ENCODE measurements around the gene TMEM94.
"Not testable (repeated sequence)": the region's sequence is repeated elsewhere in the genome, so short reads cannot be mapped to it uniquely, and the experiment has no call there.

TMEM94 gene

GRCh38 chr17:75428543-75429469, 27.6 kb upstream of the TMEM94 start:
- H3K9ac ChIP-seq (ENCODE audit: low read length), result no peak overlapping the region
- H3K27me3 ChIP-seq (ENCODE audit: control insufficient read depth, insufficient read depth, low read length), result no peaks in the 10 kb centered on the region
- H3K4me1 ChIP-seq (ENCODE audit: control insufficient read depth, insufficient read depth, low read length), result peaks cover 8% of the 10 kb centered on the region; the same call in 1 of the 2 replicates
- H3K4me3 ChIP-seq (ENCODE audit: low read depth, low read length), result no peak overlapping the region
- H3K27ac ChIP-seq (ENCODE audit: low read depth, low read length), result no peak overlapping the region
- no peaks in the 10 kb centered on the region for H3K36me3 ChIP-seq (ENCODE audit: control insufficient read depth, insufficient read depth, low read length)
- no peaks in the 10 kb centered on the region for H3K9me3 ChIP-seq (ENCODE audit: control insufficient read depth, insufficient read depth, low read depth, low read length)

- Histone ChIP-seq H3K9ac (ENCODE audit: low read length) (no peak overlapping the region), H3K36me3 (ENCODE audit: control insufficient read depth, insufficient read depth, low read length) (no peaks in the 10 kb centered on the region), H3K4me3 (ENCODE audit: low read depth, low read length) (no peak overlapping the region), H3K4me1 (ENCODE audit: control insufficient read depth, insufficient read depth, low read length) (peaks cover 8% of the 10 kb centered on the region; the same call in 1 of the 2 replicates), H3K27ac (ENCODE audit: low read depth, low read length) (peak overlapping the region; percentile 12; the same call in 1 of the 2 replicates), H3K9me3 (ENCODE audit: control insufficient read depth, insufficient read depth, low read depth, low read length) (no peaks in the 10 kb centered on the region), H3K27me3 (ENCODE audit: control insufficient read depth, insufficient read depth, low read length) (no peaks in the 10 kb centered on the region)
Measured at GRCh38 chr17:75430159-75430974, 26.1 kb upstream of the TMEM94 start.

GRCh38 chr17:75433218-75433783, 23.1 kb upstream of the TMEM94 start:
- Histone ChIP-seq H3K9me3 (ENCODE audit: control insufficient read depth, insufficient read depth, low read depth, low read length) (no peaks in the 10 kb centered on the region), H3K4me3 (ENCODE audit: low read depth, low read length) (no peak overlapping the region), H3K36me3 (ENCODE audit: control insufficient read depth, insufficient read depth, low read length) (no peaks in the 10 kb centered on the region), H3K27me3 (ENCODE audit: control insufficient read depth, insufficient read depth, low read length) (no peaks in the 10 kb centered on the region), H3K27ac (ENCODE audit: low read depth, low read length) (no peak overlapping the region), H3K4me1 (ENCODE audit: control insufficient read depth, insufficient read depth, low read length) (peaks cover 8% of the 10 kb centered on the region; the same call in 1 of the 2 replicates), H3K9ac (ENCODE audit: low read length) (no peak overlapping the region)

- H3K27me3 ChIP-seq (ENCODE audit: control insufficient read depth, insufficient read depth, low read length); H3K4me1 ChIP-seq (ENCODE audit: control insufficient read depth, insufficient read depth, low read length); H3K9me3 ChIP-seq (ENCODE audit: control insufficient read depth, insufficient read depth, low read depth, low read length): not testable (repeated sequence)
Measured at GRCh38 chr17:75434433-75434832, 22.0 kb upstream of the TMEM94 start.

GRCh38 chr17:75437404-75437803, 19.0 kb upstream of the TMEM94 start:
- H3K4me1 ChIP-seq (ENCODE audit: control insufficient read depth, insufficient read depth, low read length); H3K9me3 ChIP-seq (ENCODE audit: control insufficient read depth, insufficient read depth, low read depth, low read length): not testable (repeated sequence)

More at GRCh38 chr17:75434433-75434832, 22.0 kb upstream of the TMEM94 start:
- not testable (repeated sequence) for H3K36me3 ChIP-seq (ENCODE audit: control insufficient read depth, insufficient read depth, low read length); H3K9ac ChIP-seq (ENCODE audit: low read length); H3K27ac ChIP-seq (ENCODE audit: low read depth, low read length); H3K4me3 ChIP-seq (ENCODE audit: low read depth, low read length)

GRCh38 chr17:75439287-75439686, 17.1 kb upstream of the TMEM94 start:
- H3K9me3 ChIP-seq (ENCODE audit: control insufficient read depth, insufficient read depth, low read depth, low read length), result no peaks in the 10 kb centered on the region
- H3K36me3 ChIP-seq (ENCODE audit: control insufficient read depth, insufficient read depth, low read length), result no peaks in the 10 kb centered on the region
- H3K27me3 ChIP-seq (ENCODE audit: control insufficient read depth, insufficient read depth, low read length), result no peaks in the 10 kb centered on the region
- H3K4me3 ChIP-seq (ENCODE audit: low read depth, low read length), result no peak overlapping the region
- no peak overlapping the region for H3K9ac ChIP-seq (ENCODE audit: low read length)
- no peak overlapping the region for H3K27ac ChIP-seq (ENCODE audit: low read depth, low read length)
- no peaks in the 10 kb centered on the region for H3K4me1 ChIP-seq (ENCODE audit: control insufficient read depth, insufficient read depth, low read length)

More at GRCh38 chr17:75437404-75437803, 19.0 kb upstream of the TMEM94 start:
- not testable (repeated sequence) for H3K36me3 ChIP-seq (ENCODE audit: control insufficient read depth, insufficient read depth, low read length); H3K4me3 ChIP-seq (ENCODE audit: low read depth, low read length); H3K27me3 ChIP-seq (ENCODE audit: control insufficient read depth, insufficient read depth, low read length); H3K27ac ChIP-seq (ENCODE audit: low read depth, low read length); H3K9ac ChIP-seq (ENCODE audit: low read length)

GRCh38 chr17:75440738-75441448, 15.5 kb upstream of the TMEM94 start:
- H3K9me3 ChIP-seq (ENCODE audit: control insufficient read depth, insufficient read depth, low read depth, low read length), result no peaks in the 10 kb centered on the region
- H3K27ac ChIP-seq (ENCODE audit: low read depth, low read length), result no peak overlapping the region
- no peaks in the 10 kb centered on the region for H3K27me3 ChIP-seq (ENCODE audit: control insufficient read depth, insufficient read depth, low read length)
- no peak overlapping the region for H3K4me3 ChIP-seq (ENCODE audit: low read depth, low read length)
- H3K4me1 ChIP-seq (ENCODE audit: control insufficient read depth, insufficient read depth, low read length), result no peaks in the 10 kb centered on the region
- no peaks in the 10 kb centered on the region for H3K36me3 ChIP-seq (ENCODE audit: control insufficient read depth, insufficient read depth, low read length)
- H3K9ac ChIP-seq (ENCODE audit: low read length), result no peak overlapping the region

- no peak overlapping the region for H3K27ac ChIP-seq (ENCODE audit: low read depth, low read length)
- no peaks in the 10 kb centered on the region for H3K4me1 ChIP-seq (ENCODE audit: control insufficient read depth, insufficient read depth, low read length)
- H3K36me3 ChIP-seq (ENCODE audit: control insufficient read depth, insufficient read depth, low read length), result no peaks in the 10 kb centered on the region
- H3K9me3 ChIP-seq (ENCODE audit: control insufficient read depth, insufficient read depth, low read depth, low read length), result no peaks in the 10 kb centered on the region
- no peaks in the 10 kb centered on the region for H3K27me3 ChIP-seq (ENCODE audit: control insufficient read depth, insufficient read depth, low read length)
- no peak overlapping the region for H3K4me3 ChIP-seq (ENCODE audit: low read depth, low read length)
- no peak overlapping the region for H3K9ac ChIP-seq (ENCODE audit: low read length)
Measured at GRCh38 chr17:75442168-75443103, 14.0 kb upstream of the TMEM94 start.

GRCh38 chr17:75445296-75445695, 11.1 kb upstream of the TMEM94 start:
- Histone ChIP-seq H3K27ac (ENCODE audit: low read depth, low read length) (no peak overlapping the region), H3K36me3 (ENCODE audit: control insufficient read depth, insufficient read depth, low read length) (no peaks in the 10 kb centered on the region), H3K9ac (ENCODE audit: low read length) (no peak overlapping the region), H3K27me3 (ENCODE audit: control insufficient read depth, insufficient read depth, low read length) (no peaks in the 10 kb centered on the region), H3K4me3 (ENCODE audit: low read depth, low read length) (no peak overlapping the region), H3K4me1 (ENCODE audit: control insufficient read depth, insufficient read depth, low read length) (no peaks in the 10 kb centered on the region), H3K9me3 (ENCODE audit: control insufficient read depth, insufficient read depth, low read depth, low read length) (no peaks in the 10 kb centered on the region)

GRCh38 chr17:75445896-75446295, 10.5 kb upstream of the TMEM94 start:
- H3K9ac ChIP-seq (ENCODE audit: low read length); H3K27me3 ChIP-seq (ENCODE audit: control insufficient read depth, insufficient read depth, low read length); H3K4me1 ChIP-seq (ENCODE audit: control insufficient read depth, insufficient read depth, low read length): not testable (repeated sequence)

More at GRCh38 chr17:75445896-75446295, 10.5 kb upstream of the TMEM94 start:
- not testable (repeated sequence) for H3K4me3 ChIP-seq (ENCODE audit: low read depth, low read length); H3K27ac ChIP-seq (ENCODE audit: low read depth, low read length); H3K36me3 ChIP-seq (ENCODE audit: control insufficient read depth, insufficient read depth, low read length); H3K9me3 ChIP-seq (ENCODE audit: control insufficient read depth, insufficient read depth, low read depth, low read length)
